Vein endothelial cell (primary cell): ENCODE results near the gene DDX59. TPM values are rescaled to one million over a fixed set of nuclear protein-coding genes. Genes with fewer than 3 reads are reported as not detected.

Experiments used
- total RNA-seq: library from RNA; depleted of rRNA; stranded (reverse); fragments of >200 nt; gene quantifications from 2 replicates; pipeline ENCODE4 v1.2.3, GENCODE V29; 2012

The DDX59 gene
- total RNA-seq = 9.5 and 12.7 TPM in 2 replicates

DNA sequence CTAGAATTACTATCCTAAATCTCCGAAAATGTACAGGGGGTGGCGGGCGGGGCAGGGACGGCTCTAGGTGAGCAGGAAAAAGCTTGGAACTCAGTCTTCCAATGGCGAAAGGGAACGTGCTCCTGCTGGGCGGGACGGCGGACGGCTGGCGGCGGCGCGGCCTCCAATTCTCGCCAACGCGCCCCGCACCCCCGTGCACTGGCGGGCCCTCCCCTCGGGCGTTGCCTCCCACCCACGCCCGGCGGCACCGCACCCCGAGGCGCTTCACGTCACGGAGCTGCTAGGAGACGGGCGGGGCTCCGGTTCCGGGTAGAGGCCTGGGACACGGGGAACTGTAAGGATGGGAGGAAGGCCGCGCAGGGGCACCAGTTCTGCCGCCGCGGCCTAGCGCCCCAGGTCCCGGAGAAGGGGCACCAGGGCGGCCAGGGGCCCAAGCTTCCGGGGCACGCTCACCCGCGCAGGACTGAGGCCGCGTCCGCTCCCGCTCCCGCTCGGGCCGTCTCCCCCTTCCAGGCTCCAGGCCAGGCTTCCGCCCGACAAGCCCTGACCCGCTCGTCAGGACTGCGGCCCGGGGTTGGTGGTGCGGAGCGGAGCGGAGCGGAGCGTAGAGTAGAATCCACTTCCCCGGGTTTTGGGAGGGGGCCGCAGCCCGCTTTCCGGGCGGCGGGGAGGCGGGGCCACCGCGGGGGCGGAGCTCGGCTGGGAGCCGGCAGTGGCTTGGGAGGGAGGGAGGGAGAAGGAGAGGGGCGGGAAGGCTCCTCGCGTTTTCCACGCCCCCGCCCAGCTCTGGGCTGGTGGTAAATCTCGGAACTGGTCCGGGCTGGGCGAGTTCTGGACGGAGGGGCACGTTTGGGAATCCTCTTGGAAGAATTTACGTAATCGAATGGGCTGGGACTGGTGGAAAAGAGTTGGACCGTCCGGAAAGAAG is at the start of gene DDX59:
Gene DDX59, minus strand, starts transcription at position 594 of the 928 bp plus-strand sequence. CDS start 3,167 bp downstream, outside the sequence.

DNA sequence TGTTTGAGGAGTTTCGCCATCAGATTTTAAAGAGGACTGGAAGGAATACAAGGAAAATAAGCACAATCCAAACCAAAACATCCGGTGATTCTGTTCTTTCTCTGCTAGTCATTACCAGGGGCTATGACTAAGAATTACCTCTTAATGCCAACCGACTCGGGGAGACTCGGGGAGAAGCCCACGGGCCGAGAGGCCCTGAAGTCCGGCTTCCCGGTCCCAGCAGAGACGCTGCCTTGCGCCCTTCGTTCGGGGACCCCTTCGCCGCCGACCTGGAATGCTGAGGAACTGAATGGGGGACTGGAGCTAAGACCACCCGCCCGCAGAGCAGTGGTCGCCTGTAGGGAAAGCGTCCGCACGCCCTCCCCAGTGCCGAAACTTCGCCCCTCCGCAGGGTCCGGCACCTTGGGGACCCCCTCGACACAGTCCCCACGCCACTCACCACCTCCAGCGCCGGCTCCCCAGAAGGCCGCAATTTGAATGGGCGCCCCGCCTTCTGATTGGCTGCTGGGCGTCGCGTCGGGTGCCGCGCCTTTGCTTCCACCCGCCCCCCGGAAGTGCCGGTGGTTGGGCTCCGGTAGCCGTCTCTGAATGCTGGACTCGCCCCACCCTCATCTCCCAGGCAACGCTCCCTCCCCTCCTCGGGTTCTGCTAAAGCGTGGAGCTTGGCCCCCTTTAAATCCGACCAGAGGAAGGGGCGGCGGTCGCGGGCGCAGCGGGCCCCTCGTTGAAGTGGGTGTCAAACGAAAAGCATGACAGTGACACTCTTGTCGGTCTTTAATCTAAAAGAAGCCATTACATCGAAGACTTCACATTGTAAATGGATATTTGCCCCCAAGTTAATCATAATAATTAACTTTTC is 49.2 kb downstream of the DDX59 start, which contains the start of gene KIF14:
Gene KIF14, minus strand, starts transcription at position 479 of the 859 bp plus-strand sequence. CDS start 2,028 bp downstream, outside the sequence.

Other genes with a start within 250 kb of the DDX59 start
- gene KIF14, start 49.2 kb downstream of the DDX59 start, total RNA-seq = 4.2 and 9.6 TPM in 2 replicates
- 44.1 and 57.7 TPM in 2 replicates for gene CAMSAP2, start 69.0 kb upstream of the DDX59 start, total RNA-seq
- gene GPR25, start 203.1 kb upstream of the DDX59 start, total RNA-seq = not detected in 2 replicates
- not detected in 2 replicates for gene INAVA, start 225.0 kb upstream of the DDX59 start, total RNA-seq